GM12801 (cell line): ENCODE data around the gene CWC25.

ENCODE experiments used
- CTCF ChIP-seq: IDR thresholded peaks from one replicate; pipeline ENCODE4 v1.5.1; 2011; ENCODE audit warnings: control low read depth; ENCODE audit not compliant: insufficient read length; ENCODE audit errors: extremely low read depth

Gene CWC25

GRCh38 chr17:38779965-38780752 is 45.0 kb downstream of the CWC25 start:
- no peak for TF ChIP-seq CTCF

- no peak for TF ChIP-seq CTCF
Observed at GRCh38 chr17:38777641-38778250, 47.4 kb downstream of the CWC25 start.

GRCh38 chr17:38773258-38773657 is 51.9 kb downstream of the CWC25 start:
- TF ChIP-seq CTCF, result no peak

GRCh38 chr17:38768417-38768816 is 56.7 kb downstream of the CWC25 start:
- no peak for TF ChIP-seq CTCF

- TF ChIP-seq CTCF, result no peak
Observed at GRCh38 chr17:38766341-38766740, 58.8 kb downstream of the CWC25 start.

GRCh38 chr17:38762231-38762630 is 62.9 kb downstream of the CWC25 start:
- TF ChIP-seq CTCF, result no peak

- TF ChIP-seq CTCF, result no peak
Observed at GRCh38 chr17:38761612-38762011, 63.5 kb downstream of the CWC25 start.
